Stimulated activated CD4-positive, alpha-beta T cell treated with anti-CD3 and anti-CD28 coated beads, Interleukin-1b, Interleukin-23, amount 100 ng/mL, for 48 hours (primary cell): ENCODE measurements around the gene TRPV2.

Experiments
- DNase-seq: peaks from one replicate; pipeline ENCODE4 v3.0.0-alpha.2; 2020

The TRPV2 gene

DNA sequence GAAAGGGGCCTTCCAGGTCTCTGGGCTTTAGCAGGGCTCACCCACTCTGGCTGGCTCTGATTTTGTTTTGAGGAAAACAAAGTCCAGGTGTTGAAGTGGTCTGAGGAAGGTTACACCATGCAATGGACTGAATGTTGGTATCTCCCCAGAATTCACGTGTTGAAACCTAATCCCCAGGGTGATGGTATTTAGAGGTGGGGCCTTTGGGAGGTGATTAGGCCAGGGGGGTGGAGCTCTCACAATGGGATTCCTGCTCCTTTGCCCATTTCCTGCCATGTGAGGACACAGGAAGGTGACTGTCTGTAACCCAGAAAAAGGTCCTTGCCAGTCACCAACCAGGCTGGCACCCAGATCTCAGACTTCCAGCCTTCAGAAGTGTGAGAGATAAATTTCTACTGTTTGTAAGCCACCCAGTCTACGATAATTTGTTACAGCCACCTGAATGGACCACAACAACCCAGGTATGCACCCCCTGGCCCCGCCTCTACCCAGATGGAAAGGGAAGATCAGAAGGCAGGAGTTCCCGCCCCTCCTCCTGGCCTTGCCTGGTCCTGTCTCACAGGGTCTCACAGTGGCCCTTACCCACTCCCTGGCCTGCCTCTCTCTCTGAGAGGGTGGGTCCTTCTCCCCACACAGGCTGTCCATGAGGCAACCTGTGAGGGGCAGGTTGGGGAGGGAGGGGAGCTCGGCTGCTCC is 44.6 kb downstream of the TRPV2 start:
- DNase-seq = no peak

DNA sequence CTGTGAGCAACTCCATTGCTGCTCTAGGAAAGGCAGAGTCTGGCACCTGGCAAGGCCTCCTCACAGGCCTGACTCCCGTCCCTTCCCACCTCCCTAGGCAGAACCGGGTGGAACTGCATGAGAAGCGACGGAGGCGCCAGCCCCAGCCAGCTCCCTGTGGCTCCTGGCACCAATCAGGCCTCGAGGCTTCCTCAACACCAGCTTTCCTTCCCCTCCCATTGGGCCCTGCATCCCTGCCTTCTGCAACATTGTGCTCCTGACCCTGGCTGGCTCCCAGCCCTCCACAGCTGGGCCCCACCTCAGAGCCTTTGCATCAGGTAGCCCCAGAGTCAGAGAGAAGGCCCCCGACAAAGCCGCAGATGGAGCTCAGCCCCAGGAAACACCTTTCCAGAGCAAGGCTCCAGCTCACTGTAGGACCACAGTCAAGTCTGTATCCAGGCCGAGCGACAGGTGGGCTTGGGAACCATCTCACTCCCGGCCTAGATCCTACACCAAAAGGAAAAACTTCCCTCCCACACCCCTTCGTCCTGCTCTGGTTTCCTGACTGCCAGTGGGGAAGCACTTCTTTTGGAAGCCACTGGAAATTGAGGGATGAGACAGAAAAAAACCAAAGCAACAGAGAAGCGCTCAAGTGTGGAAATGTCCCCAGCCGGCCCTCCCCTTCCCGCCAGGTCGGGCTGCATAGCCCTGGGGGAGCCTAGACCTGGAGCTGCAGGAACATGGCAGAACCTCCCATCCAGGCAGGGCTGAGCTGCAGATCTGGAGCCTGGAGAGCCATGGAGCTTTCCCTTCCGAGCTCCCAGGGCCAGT is 45.6 kb downstream of the TRPV2 start:
- DNase-seq = no peak

GRCh38 chr17:16461606-16461866 is 46.2 kb downstream of the TRPV2 start:
- DNase-seq = no peak

- no peak for DNase-seq
These were observed 46.9 kb downstream of the TRPV2 start for GRCh38 chr17:16462070-16462864.

DNA sequence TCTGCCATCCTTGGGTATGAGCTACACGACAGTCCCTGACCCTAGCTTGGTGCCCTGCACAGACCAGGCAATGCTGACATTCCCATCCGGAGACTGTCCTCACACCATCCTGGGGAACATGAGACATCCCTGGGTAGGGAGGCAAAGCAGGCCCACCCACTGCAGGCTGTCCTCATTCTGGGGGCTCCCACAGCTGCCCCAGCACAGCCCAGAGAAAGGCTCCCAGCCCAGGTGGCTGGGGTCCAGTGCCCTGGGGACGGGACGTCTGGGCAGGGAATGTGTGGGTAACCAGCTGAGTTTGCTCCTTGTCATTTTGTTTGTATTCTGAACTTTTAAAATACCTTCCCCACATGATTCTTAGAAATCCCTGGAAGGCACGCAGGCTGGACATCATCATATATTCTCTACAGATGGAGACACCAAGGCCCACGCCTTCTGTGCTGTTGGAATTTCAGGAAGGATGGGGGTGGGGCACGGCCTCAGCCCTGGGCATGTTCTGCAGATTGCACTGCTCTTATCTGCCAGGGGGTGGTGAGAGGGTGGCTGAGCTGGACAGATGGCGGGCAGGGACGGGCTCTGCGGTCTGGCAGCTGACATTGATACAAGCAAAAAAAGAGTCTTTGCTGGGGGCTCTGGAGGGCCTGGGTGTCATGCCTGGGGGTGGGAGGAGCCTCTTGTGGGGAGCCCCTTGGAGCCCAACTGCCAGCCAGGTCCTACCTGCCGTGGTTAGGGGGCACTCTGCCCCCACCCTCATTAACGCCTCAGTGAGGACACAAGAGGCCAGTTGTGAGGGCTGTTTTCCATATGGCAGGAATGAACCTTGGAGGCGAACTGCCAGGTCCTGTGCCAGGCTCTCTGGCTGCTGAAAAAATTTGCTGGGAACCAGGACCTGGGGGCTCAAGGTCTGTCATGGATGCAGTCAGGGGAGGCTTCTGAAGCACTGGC is 48.3 kb downstream of the TRPV2 start:
- no peak for DNase-seq

DNA sequence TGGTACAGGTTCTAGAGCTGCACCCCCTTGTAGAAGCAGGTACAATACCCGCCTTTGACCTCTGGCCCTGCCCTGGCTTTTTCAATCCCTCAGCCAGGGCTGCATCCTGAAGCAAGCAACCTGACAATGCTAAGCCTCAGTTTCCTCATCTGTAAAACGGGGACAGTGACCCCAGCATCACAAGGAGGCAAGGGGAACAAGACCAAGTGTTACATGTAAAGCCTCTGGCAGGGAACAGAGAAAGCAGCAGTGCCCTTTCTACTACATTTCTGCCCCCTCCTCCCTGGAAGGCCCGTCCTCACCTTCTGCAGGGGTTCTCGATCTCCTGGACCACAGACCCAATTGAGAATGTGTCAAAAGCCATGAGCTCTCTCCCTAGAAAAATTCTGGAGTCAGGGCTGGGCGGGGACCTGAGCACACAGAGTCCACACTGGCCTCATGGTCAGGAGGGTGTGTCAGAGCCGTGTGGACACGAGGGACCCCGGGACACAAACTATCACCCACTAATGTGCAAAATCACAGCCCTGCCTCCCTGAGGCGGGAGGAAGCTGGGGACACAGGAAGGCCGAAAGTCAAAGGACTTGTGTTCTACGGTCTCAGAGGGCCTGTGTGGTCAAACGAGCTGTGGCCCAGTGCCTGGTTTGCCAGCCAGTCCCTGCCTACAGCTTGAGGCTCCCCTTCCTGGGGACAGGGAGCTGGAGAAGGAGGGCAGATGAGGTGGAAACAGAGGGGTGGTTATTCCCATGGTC is 49.1 kb downstream of the TRPV2 start:
- no peak for DNase-seq

DNA sequence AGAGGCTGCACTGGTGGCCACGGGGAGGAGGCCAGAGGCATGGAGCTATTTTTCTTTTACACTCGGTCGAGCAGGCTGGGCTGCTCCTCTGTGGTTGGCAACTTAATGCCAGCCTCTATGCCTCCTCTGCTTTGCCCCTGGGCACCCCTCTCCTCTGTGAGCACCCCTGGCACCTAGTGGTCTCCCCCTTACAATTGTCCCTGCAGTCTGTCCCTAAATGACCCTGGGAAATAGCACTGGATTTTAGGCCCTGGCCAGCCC is 49.6 kb downstream of the TRPV2 start:
- no peak for DNase-seq

DNA sequence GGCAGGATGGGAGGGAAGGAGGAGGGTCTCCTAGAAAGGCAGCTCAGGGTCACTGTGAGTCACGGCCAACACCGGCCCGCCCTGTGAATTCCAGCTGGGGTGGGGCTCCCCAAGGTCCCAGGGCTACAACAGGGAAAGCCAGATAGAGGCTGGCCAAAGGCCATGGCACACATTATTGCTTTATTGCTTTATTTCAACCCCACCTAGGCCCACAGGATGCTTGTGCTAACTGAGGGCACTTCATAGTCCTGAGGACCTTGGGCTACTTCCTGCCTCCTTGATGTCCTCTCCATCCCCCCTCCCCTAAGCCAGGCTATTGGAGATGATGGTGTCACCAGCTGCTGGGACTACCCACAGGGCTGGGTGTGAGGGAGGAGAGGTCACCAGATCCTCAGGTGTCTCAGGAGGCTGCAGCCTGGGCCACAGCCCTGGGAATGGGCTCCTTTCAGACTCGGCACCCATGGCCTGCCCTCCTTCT is 50.5 kb downstream of the TRPV2 start:
- DNase-seq = no peak

GRCh38 chr17:16466407-16466806 is 51.0 kb downstream of the TRPV2 start:
- no peak for DNase-seq

DNA sequence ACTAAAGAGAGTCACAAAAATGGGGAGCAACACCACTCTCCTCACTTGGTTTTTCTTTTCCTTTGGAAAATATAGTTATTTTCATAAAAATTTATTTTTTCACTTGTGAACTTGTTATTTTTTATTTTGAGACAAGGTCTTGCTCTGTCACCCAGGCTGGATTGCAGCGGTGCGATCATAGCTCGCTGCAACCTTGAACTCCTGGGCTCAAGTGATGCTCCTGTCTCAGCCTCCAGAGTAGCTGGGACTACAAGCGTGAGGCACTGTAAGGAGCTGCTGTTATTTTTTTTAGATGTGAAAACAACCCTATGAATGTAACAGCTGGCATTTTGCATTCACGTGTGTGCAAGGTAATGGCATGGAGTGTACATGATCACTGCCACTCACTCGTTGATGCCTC is 51.7 kb downstream of the TRPV2 start:
- no peak for DNase-seq

DNA sequence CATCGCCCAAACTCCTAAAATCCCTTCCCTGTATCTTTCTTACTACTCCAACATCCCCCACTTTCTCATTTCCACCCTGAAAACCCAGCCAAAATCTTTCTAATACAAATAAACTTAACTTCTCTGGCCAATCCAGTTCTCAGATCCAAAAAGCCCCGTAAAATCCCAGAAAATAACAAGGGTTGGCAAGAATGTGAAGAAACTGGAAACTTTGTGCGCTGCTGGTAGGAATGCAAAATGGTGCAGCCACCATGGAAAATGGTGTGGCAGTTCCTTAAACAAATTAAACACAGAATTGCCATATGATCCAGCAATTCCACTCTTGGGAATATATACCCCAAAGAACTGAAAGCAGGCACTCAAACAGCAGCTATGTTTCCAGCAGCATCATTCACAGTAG is 52.5 kb downstream of the TRPV2 start:
- DNase-seq = no peak

GRCh38 chr17:16468428-16468992 is 53.1 kb downstream of the TRPV2 start:
- no peak for DNase-seq

- DNase-seq = no peak
These were observed 54.9 kb downstream of the TRPV2 start for GRCh38 chr17:16470265-16470664.

DNA sequence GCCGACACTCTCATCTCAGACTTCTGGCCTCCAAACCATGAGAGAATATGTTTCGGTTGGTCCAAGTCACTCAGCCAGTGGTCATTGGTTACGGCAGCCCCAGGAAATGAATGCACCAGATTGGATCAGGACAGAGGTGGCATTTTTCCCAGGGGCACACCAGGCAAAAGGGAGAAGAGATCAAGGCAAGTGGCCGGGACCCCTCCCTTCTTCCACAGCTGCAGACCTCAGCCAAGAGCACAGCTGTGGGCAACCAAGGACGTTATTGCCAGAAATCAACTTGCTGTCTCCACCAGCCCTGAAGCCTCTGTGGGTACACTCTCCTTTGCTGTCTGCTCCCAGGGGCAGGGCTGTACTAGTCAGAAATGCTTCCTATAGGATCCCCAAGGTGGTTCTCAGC is 55.9 kb downstream of the TRPV2 start:
- DNase-seq = no peak

DNA sequence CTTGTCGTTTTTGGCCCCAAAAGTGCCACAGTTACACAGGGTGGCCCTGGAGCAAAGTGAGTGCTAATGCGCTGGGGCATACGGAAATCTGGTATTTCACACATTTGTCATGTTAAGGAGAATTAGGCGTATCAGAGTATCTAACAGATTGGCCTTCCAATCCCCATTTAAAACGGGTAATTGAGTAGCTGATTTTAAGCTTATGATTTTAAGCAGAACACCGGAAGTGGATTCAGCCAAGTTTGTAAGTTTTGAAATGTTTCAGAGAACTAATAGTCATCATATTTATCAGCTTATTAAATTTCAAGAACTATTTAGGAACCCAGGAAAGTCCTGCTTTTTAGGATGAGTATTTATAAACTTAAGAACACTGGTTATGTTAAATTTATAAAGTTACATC is 57.2 kb downstream of the TRPV2 start:
- no peak for DNase-seq

- no peak for DNase-seq
These were observed 58.0 kb downstream of the TRPV2 start for GRCh38 chr17:16473044-16474011.

- no peak for DNase-seq
These were observed 58.8 kb downstream of the TRPV2 start for GRCh38 chr17:16474012-16474725.

DNA sequence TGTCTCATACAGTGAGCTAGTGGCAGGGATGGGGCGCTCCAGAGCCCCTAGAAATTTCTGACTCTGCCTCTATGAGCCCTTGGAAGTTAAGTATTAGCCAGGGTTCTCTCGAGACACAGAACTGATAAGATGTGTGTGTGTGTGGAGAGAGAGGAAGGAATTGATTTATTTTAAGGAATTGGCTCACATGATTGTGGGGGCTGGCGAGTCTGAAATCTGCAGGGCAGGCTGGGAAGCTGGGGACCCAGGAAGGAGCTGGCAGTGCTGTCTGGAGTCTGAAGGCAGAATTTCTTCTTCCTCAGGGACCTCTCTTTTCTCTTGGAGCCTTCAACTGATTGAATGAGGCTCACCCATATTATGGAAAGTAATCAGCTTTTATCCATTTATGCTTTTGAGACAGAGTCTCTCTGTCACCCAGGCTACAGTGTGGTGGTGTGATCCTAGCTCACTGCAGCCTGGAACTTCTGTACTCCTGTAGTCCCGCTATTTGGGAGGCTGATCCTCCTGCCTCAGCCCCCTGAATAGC is 59.9 kb downstream of the TRPV2 start:
- DNase-seq = no peak

GRCh38 chr17:16477255-16477654 is 61.9 kb downstream of the TRPV2 start:
- no peak for DNase-seq

- no peak for DNase-seq
These were observed 62.3 kb downstream of the TRPV2 start for GRCh38 chr17:16477666-16478065.
